Glutamatergic neuron (in vitro differentiated cells): ENCODE measurements around the gene NT5DC3. TPM values are rescaled to one million over a fixed set of nuclear protein-coding genes. Genes with fewer than 3 reads are reported as not detected.

ENCODE experiments used
- DNase-seq: peaks from one replicate; pipeline ENCODE4 v3.0.0; 2022
- H3K27ac Mint-ChIP-seq: one replicate; pipeline ENCODE4 v1.8.0; 2020; ENCODE audit warnings: mild to moderate bottlenecking, mixed read lengths, inconsistent platforms; ENCODE audit not compliant: unreplicated experiment
- H3K27me3 Mint-ChIP-seq: one replicate; pipeline ENCODE4 v1.8.0; 2020; ENCODE audit warnings: mild to moderate bottlenecking, moderate library complexity, mixed read lengths, inconsistent platforms; ENCODE audit not compliant: unreplicated experiment
- H3K36me3 Mint-ChIP-seq: one replicate; pipeline ENCODE4 v1.8.0; 2020; ENCODE audit warnings: mild to moderate bottlenecking, mixed read lengths, inconsistent platforms; ENCODE audit not compliant: unreplicated experiment
- H3K4me1 Mint-ChIP-seq: one replicate; pipeline ENCODE4 v1.8.0; 2020; ENCODE audit warnings: mild to moderate bottlenecking, low read depth, mixed read lengths, inconsistent platforms; ENCODE audit not compliant: unreplicated experiment
- H3K4me3 Mint-ChIP-seq: one replicate; pipeline ENCODE4 v1.8.0; 2020; ENCODE audit warnings: mild to moderate bottlenecking, mixed read lengths, inconsistent platforms; ENCODE audit not compliant: unreplicated experiment
- H3K9me3 Mint-ChIP-seq: one replicate; pipeline ENCODE4 v1.8.0; 2020; ENCODE audit warnings: mild to moderate bottlenecking, moderate library complexity, mixed read lengths, inconsistent platforms; ENCODE audit not compliant: unreplicated experiment
- CTCF ChIP-seq: fragments of 200-600 bp; sonication (generic); IDR thresholded peaks from one replicate; pipeline ENCODE4 v1.5.0; 2021; ENCODE audit not compliant: partially characterized antibody, unreplicated experiment
- total RNA-seq: library from RNA; stranded (reverse); fragmentation: NEBNext Ultra II Directional; extraction: Animal tissue kit (Norgen Biotek cat#: 25700); gene quantifications from one replicate; pipeline ENCODE4 v1.2.1, GENCODE V29; 2021; ENCODE audit not compliant: unreplicated experiment

Gene NT5DC3
- total RNA-seq, 1 donor from 2014 or later = 2.1 TPM

- Mint-ChIP-seq H3K4me3 (no peak overlapping the region), H3K4me1 (peaks cover 3% of the 10 kb centered on the region), H3K27me3 (peaks cover 5% of the 10 kb centered on the region)
Measured at GRCh38 chr12:103786201-103786600, 54.8 kb downstream of the NT5DC3 start.

GRCh38 chr12:103785243-103786031 is 55.6 kb downstream of the NT5DC3 start:
- Mint-ChIP-seq H3K9me3 (no peaks in the 10 kb centered on the region), H3K27me3 (peaks cover 5% of the 10 kb centered on the region), H3K36me3 (no peaks in the 10 kb centered on the region), H3K4me1 (peaks cover 7% of the 10 kb centered on the region), H3K4me3 (no peak overlapping the region), H3K27ac (no peak overlapping the region)
- TF ChIP-seq CTCF = no peak
- DNase-seq = no peak

More at GRCh38 chr12:103786201-103786600, 54.8 kb downstream of the NT5DC3 start:
- Mint-ChIP-seq H3K9me3 (no peaks in the 10 kb centered on the region), H3K27ac (no peak overlapping the region), H3K36me3 (no peaks in the 10 kb centered on the region)
- DNase-seq = no peak
- no peak for TF ChIP-seq CTCF

- H3K27ac Mint-ChIP-seq = no peak overlapping the region
- H3K27me3 Mint-ChIP-seq = peaks cover 5% of the 10 kb centered on the region
Measured at GRCh38 chr12:103783744-103784664, 57.0 kb downstream of the NT5DC3 start.

GRCh38 chr12:103782399-103782798 is 58.6 kb downstream of the NT5DC3 start:
- no peak overlapping the region for H3K4me3 Mint-ChIP-seq
- peaks cover 10% of the 10 kb centered on the region for H3K4me1 Mint-ChIP-seq
- no peak overlapping the region for H3K27ac Mint-ChIP-seq
- H3K36me3 Mint-ChIP-seq = no peaks in the 10 kb centered on the region
- DNase-seq = no peak
- H3K27me3 Mint-ChIP-seq = peaks cover 5% of the 10 kb centered on the region
- no peaks in the 10 kb centered on the region for H3K9me3 Mint-ChIP-seq
- no peak for TF ChIP-seq CTCF

More at GRCh38 chr12:103783744-103784664, 57.0 kb downstream of the NT5DC3 start:
- TF ChIP-seq CTCF = no peak
- Mint-ChIP-seq H3K4me1 (peaks cover 10% of the 10 kb centered on the region), H3K9me3 (no peaks in the 10 kb centered on the region), H3K36me3 (no peaks in the 10 kb centered on the region), H3K4me3 (no peak overlapping the region)
- no peak for DNase-seq
